Right kidney (tissue), 9 donors: Measurements from ENCODE around the gene TTYH3.
"Not testable (repeated sequence)": the region's sequence is repeated elsewhere in the genome, so short reads cannot be mapped to it uniquely, and the experiment has no call there.

ENCODE experiments used
- DNase-seq: peaks from one replicate; pipeline ENCODE4 v3.0.0-alpha.2; 2016
- long read RNA-seq, 8 donors: transcript quantifications; one replicate each; lab custom pipeline, GENCODE V29; 2026

The TTYH3 gene
- long read RNA-seq, donor 1, full-length matches to known transcripts = 24 of 88 reads
- long read RNA-seq, donor 1, partial matches to known transcripts = 64 of 88 reads
- long read RNA-seq, donor 1, other reads (novel, unspliced or antisense) = 0 of 88 reads
- long read RNA-seq, donor 2, full-length matches to known transcripts = 11 of 24 reads
- long read RNA-seq, donor 2, partial matches to known transcripts = 13 of 24 reads
- long read RNA-seq, donor 2, other reads (novel, unspliced or antisense) = 0 of 24 reads
- long read RNA-seq, donor 3, full-length matches to known transcripts = 14 of 37 reads
- long read RNA-seq, donor 3, partial matches to known transcripts = 23 of 37 reads
- long read RNA-seq, donor 3, other reads (novel, unspliced or antisense) = 0 of 37 reads
- long read RNA-seq, donor 4, full-length matches to known transcripts = 22 of 56 reads
- long read RNA-seq, donor 4, partial matches to known transcripts = 34 of 56 reads
- long read RNA-seq, donor 4, other reads (novel, unspliced or antisense) = 0 of 56 reads
- long read RNA-seq, donor 5, full-length matches to known transcripts = 25 of 145 reads
- long read RNA-seq, donor 5, partial matches to known transcripts = 115 of 145 reads
- long read RNA-seq, donor 5, other reads (novel, unspliced or antisense) = 5 of 145 reads
- long read RNA-seq, donor 6, full-length matches to known transcripts = 23 of 206 reads
- long read RNA-seq, donor 6, partial matches to known transcripts = 178 of 206 reads
- long read RNA-seq, donor 6, other reads (novel, unspliced or antisense) = 5 of 206 reads
- long read RNA-seq, donor 7, full-length matches to known transcripts = 29 of 333 reads
- long read RNA-seq, donor 7, partial matches to known transcripts = 304 of 333 reads
- long read RNA-seq, donor 7, other reads (novel, unspliced or antisense) = 0 of 333 reads
- long read RNA-seq, donor 8, full-length matches to known transcripts = 21 of 37 reads
- long read RNA-seq, donor 8, partial matches to known transcripts = 16 of 37 reads
- long read RNA-seq, donor 8, other reads (novel, unspliced or antisense) = 0 of 37 reads

DNA sequence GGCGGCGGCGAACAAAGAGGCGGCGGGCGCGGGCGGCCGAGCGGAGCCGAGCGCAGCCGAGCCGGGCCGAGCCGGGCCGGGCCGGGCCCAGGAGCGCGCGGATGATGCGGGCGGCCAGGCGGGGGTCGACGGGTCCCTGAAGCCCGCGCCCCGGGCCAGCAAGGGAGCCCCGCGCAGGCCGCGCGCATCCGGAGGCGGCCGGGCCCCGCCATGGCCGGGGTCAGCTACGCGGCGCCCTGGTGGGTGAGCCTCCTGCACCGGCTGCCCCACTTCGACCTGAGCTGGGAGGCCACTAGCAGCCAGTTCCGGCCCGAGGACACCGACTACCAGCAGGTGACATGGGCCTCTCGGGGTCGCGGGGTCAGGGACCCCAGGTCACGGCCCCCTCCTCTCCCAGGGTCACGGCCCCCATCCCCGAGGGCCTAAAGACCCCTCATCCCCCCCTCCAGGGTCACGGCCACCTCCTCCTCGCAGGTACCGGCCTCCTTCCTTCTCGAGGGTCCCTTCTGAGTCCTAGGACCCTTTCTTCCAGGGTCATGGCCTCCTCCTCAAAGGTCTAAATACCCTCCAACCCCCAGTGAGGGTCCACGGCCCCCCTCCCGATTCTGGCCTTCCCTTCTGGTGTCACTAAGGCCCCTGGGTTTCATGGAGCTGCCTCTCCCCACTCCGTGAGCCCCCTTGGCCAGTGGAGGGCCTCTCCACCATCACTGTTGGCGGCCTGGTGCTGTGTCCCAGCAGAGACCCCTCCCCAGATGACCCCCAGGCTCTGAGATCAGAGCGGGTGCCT is at the start of gene TTYH3:
TSS of gene TTYH3 (plus strand) at position 41 of the 787 bp plus-strand sequence. CDS start at position 211, 170 bp downstream.
- no peak for DNase-seq

DNA sequence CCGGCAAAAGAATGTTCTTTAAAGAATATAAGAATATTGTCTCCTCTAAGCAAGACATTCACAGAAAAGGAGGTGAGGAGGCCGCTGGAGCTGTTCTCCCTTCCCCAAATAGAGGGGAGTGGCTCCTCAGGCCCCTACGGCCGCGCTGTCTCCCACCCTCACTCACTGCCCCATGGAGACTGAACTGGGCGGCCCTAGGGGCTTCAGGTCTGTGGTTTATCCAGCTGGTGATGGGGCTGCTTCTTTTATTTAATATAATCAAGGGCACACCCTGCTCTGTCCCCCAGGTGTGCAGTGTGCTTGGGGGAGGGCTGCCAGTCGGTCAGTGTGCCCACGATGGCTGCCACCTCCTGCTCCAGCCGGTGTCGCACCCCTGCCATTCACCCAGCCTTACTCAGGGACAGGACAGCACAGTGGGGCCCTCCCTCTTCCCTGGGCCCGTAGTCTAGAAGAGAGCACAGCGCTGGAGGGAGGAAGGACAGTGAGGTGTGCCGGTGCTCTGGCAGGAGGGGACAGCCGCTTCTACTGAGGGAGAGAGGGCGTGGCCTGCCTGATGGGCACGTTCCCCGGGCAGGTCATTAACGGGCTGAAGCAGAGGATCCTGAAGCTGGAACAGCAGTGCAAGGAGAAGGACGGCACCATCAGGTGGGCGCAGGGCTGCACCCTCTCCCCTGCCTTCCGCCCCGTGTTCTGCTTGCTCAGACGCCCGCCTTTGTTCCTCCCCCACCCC is 49.6 kb upstream of the TTYH3 start:
- no peak for DNase-seq

- DNase-seq = no peak
These were observed 47.8 kb upstream of the TTYH3 start for GRCh38 chr7:2583798-2584580.

- DNase-seq = no peak
These were observed 46.3 kb upstream of the TTYH3 start for GRCh38 chr7:2585446-2585845.

DNA sequence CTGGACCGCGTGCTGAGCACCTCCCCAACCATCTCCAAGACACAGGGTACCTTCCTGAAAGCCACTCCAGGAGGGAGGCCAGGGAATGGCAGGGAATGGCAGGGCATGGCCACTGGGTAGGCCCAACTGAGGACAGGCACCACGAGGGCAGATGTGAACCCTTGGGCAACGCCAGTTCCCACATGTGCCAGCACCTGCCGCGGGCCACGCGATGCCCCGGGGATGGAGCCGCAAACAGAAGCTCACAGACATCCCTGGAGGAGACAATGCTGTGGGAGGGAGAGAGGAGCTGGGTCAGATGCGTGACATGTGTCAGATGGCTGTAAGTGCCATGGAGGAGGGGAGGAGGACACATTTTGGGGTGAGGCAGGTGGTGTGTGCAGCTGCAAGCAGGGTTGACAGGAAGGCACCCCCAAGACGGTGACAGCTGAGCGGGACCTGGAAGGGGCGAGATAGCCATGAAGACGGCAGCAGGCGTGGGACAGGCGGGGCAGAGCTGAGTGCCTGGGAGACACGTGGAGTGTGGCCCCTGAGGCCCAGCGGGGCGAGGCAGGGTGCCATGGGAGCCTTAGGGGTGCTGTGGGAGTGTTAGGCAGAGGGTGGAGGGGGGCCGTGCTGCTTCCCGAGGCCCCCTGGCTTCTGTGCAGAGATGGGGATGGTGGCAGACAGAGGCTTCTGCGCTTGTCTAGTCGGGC is 45.3 kb upstream of the TTYH3 start:
- DNase-seq = no peak

- no peak for DNase-seq
These were observed 44.7 kb upstream of the TTYH3 start for GRCh38 chr7:2587134-2587533.

GRCh38 chr7:2587778-2588177 is 44.0 kb upstream of the TTYH3 start:
- DNase-seq = no peak

GRCh38 chr7:2589341-2589740 is 42.4 kb upstream of the TTYH3 start:
- no peak for DNase-seq

DNA sequence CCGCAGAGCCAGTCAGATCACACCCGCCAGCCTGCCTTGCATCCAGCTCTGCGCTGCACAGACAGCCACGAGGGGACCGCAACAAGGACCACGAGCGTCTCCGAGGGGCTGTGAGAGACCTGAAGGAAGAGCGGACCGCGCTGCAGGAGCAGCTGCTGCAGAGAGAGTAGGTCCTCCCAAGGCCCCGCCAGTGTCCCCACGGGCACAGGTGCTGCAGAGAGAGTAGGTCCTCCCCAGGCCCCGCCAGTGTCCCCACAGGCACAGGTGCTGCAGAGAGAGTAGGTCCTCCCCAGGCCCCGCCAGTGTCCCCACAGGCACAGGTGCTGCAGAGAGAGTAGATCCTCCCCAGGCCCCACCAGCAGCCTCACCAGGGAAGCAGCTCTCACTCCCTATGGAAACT is 41.8 kb upstream of the TTYH3 start:
- DNase-seq = not testable (repeated sequence)

GRCh38 chr7:2592375-2592865 is 39.4 kb upstream of the TTYH3 start:
- DNase-seq = no peak

DNA sequence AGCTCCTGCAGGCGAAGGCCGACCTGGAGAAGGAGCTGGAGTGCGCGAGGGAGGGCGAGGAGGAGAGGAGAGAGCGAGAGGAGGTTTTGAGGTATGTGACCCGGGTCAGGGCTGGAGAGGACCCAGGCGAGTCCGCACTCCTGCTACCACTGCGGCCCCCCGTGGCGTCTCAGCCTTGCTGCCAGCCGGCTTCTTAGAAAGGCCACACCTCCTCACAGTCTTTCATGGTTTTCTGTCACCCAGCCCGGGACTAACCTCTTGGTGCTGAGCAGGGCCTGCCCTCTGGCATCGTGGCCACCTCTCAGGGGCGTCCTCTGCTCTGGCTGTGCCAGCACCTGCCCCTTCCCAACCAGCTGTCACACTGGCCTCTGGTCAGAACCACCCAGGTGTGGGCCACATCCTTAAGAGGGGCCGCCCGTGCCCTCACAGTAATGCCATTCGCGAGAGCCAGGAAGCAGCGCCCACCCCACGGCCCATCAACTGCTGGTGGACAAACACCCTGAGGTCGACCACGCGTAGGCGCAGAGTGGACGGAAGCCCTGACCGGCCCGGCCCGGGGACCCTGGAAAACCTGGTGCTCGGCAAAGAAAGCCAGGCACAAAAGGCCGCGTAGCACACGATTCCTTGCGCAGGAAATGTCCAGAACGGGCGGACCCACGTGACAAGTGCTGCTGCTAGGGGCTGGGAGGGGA is 38.6 kb upstream of the TTYH3 start:
- no peak for DNase-seq

GRCh38 chr7:2594599-2594998 is 37.2 kb upstream of the TTYH3 start:
- DNase-seq = no peak

GRCh38 chr7:2595258-2595860 is 36.4 kb upstream of the TTYH3 start:
- DNase-seq = no peak

DNA sequence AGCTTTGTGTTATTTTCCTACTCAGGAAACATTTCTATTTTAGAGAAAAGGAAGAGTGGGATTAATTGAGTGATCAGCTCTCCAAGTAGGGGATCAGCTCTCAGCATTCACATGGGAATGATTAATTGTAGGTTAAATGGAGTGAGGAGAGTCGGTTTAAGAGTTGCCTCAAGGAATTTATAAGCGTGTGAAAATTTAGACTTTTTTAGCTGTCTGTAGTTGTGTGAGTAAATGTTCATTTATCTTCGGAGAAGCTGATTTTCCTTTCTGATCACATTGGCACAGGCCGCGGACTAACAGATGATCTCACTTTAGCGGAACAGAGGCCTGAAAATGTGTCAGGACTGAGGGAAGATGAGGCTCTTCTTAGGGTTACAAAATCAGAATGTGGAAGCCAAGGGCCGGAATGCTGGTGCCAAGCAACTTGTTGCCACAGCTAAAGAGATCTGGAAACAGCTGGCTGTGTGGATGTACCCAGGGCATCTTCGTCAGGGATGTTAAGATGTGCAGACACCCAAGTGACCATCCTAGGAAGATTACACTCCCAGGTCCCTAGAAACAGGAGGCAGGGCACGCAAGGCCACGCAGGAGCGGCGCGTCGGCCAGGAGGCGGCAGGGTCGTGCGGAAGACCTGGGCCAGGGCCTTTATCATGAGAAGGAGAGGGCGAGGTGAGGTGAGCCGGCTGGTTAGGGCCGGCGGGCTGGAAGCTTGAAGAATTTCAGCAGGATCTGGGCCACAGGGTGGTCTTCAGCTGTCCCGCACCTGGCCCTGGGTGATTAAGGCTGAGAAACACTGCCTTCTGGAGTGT is 35.1 kb upstream of the TTYH3 start:
- DNase-seq = no peak

GRCh38 chr7:2597273-2597640 is 34.5 kb upstream of the TTYH3 start:
- DNase-seq = no peak

- no peak for DNase-seq
These were observed 33.5 kb upstream of the TTYH3 start for GRCh38 chr7:2598154-2598823.

DNA sequence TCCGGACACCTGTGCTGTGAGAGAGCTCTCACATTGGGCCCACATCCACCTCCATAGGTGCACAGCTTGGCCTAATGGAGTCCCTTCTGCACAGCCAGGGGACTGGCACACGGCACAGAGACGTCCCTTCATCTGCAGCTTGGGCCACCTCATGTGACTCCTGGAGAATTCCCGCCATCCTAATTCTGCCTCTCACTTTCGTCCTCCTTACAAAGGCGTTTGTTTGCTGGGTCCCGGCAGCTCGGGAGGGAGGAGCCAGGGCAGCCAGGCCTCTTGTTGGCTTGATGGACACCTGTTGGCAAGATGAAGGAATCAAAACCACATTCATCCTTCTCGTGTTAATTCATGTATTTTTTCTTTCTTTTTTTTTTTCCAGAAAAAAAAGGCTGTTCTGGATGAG is 30.7 kb upstream of the TTYH3 start:
- no peak for DNase-seq
